ENCODE results near the gene FOXJ1. TPM values are rescaled to one million over a fixed set of nuclear protein-coding genes. Genes with fewer than 3 reads are reported as not detected.
A peak's percentile ranks its signal among the peaks of the same experiment; 100 is the strongest.

Gene FOXJ1
- total and polyA plus RNA-seq, 2 experiments from 2014 or later, result 1.1 to 1.6 TPM

- DNase-seq (ENCODE audit: low spot score), result no peak
- H3K9me3 ChIP-seq (ENCODE audit: low read depth), result no peaks in the 10 kb centered on the region
- no peak overlapping the region for H3K27ac ChIP-seq
- TF ChIP-seq EZH2 (IDR thresholded peaks at IDR 0.05; ENCODE audit: borderline replicate concordance) (no peak), EZH2phosphoT487 (IDR thresholded peaks at IDR 0.05; ENCODE audit: low read depth, severe bottlenecking, unreplicated experiment) (no peak)
- TF ChIP-seq, protein P1, sequence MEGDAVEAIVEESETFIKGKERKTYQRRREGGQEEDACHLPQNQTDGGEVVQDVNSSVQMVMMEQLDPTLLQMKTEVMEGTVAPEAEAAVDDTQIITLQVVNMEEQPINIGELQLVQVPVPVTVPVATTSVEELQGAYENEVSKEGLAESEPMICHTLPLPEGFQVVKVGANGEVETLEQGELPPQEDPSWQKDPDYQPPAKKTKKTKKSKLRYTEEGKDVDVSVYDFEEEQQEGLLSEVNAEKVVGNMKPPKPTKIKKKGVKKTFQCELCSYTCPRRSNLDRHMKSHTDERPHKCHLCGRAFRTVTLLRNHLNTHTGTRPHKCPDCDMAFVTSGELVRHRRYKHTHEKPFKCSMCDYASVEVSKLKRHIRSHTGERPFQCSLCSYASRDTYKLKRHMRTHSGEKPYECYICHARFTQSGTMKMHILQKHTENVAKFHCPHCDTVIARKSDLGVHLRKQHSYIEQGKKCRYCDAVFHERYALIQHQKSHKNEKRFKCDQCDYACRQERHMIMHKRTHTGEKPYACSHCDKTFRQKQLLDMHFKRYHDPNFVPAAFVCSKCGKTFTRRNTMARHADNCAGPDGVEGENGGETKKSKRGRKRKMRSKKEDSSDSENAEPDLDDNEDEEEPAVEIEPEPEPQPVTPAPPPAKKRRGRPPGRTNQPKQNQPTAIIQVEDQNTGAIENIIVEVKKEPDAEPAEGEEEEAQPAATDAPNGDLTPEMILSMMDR (IDR thresholded peaks at IDR 0.05; ENCODE audit: poor library complexity), result no peak
- no peaks in the 10 kb centered on the region for H4K20me1 ChIP-seq (ENCODE audit: insufficient read depth, poor library complexity, severe bottlenecking)
- H3K4me1 ChIP-seq (ENCODE audit: insufficient read depth), result peaks cover 3% of the 10 kb centered on the region
- H2AFZ ChIP-seq, result no peak overlapping the region
- no peaks in the 10 kb centered on the region for H3K27me3 ChIP-seq
- WGBS (ENCODE audit: low lambda C conversion rate, missing lambda C conversion rate), result 64% methylated on average over 5 of the region's 5 CpGs
- H3K36me3 ChIP-seq (replicated peaks; ENCODE audit: insufficient read depth, low read depth), result no peaks in the 10 kb centered on the region
- H3K79me2 ChIP-seq, result no peaks in the 10 kb centered on the region
- H3K4me3 ChIP-seq, result no peak overlapping the region
- H3K9me2 ChIP-seq (replicated peaks; ENCODE audit: insufficient read depth), result no peaks in the 10 kb centered on the region
- no peak overlapping the region for H3K4me2 ChIP-seq
Measured at GRCh38 chr17:76123191-76123499, 17.9 kb downstream of the FOXJ1 start.

GRCh38 chr17:76122431-76123190, 18.4 kb downstream of the FOXJ1 start:
- Histone ChIP-seq H3K4me2 (no peak overlapping the region), H3K9me3 (ENCODE audit: low read depth) (no peaks in the 10 kb centered on the region), H2AFZ (no peak overlapping the region), H3K27me3 (no peaks in the 10 kb centered on the region), H3K4me1 (ENCODE audit: insufficient read depth) (peaks cover 3% of the 10 kb centered on the region), H4K20me1 (ENCODE audit: insufficient read depth, poor library complexity, severe bottlenecking) (no peaks in the 10 kb centered on the region), H3K4me3 (no peak overlapping the region), H3K9me2 (replicated peaks; ENCODE audit: insufficient read depth) (no peaks in the 10 kb centered on the region), H3K79me2 (no peaks in the 10 kb centered on the region), H3K27ac (no peak overlapping the region), H3K36me3 (replicated peaks; ENCODE audit: insufficient read depth, low read depth) (no peaks in the 10 kb centered on the region)
- DNase-seq (ENCODE audit: low spot score), result no peak
- 82% methylated on average over 22 of the region's 24 CpGs for WGBS (ENCODE audit: low lambda C conversion rate, missing lambda C conversion rate)
- TF ChIP-seq, protein P1 (IDR thresholded peaks at IDR 0.05; ENCODE audit: poor library complexity), result no peak
- no peak for TF ChIP-seq EZH2 (IDR thresholded peaks at IDR 0.05; ENCODE audit: borderline replicate concordance)
- no peak for TF ChIP-seq EZH2phosphoT487 (IDR thresholded peaks at IDR 0.05; ENCODE audit: low read depth, severe bottlenecking, unreplicated experiment)

GRCh38 chr17:76121932-76122430, 19.1 kb downstream of the FOXJ1 start:
- WGBS (ENCODE audit: low lambda C conversion rate, missing lambda C conversion rate), result 74% methylated on average over 25 of the region's 42 CpGs
- Histone ChIP-seq H3K9me3 (ENCODE audit: low read depth) (no peaks in the 10 kb centered on the region), H3K4me3 (no peak overlapping the region), H3K79me2 (no peaks in the 10 kb centered on the region), H3K36me3 (replicated peaks; ENCODE audit: insufficient read depth, low read depth) (no peaks in the 10 kb centered on the region), H2AFZ (peak overlapping the region; percentile 60), H3K9me2 (replicated peaks; ENCODE audit: insufficient read depth) (no peaks in the 10 kb centered on the region), H3K4me1 (ENCODE audit: insufficient read depth) (peaks cover 3% of the 10 kb centered on the region), H3K4me2 (peak overlapping the region; percentile 69), H3K27ac (no peak overlapping the region), H3K27me3 (no peaks in the 10 kb centered on the region), H4K20me1 (ENCODE audit: insufficient read depth, poor library complexity, severe bottlenecking) (no peaks in the 10 kb centered on the region)
- no peak for DNase-seq (ENCODE audit: low spot score)
- TF ChIP-seq, protein P1 (IDR thresholded peaks at IDR 0.05; ENCODE audit: poor library complexity), result no peak
- TF ChIP-seq EZH2phosphoT487 (IDR thresholded peaks at IDR 0.05; ENCODE audit: low read depth, severe bottlenecking, unreplicated experiment), result no peak
- no peak for TF ChIP-seq EZH2 (IDR thresholded peaks at IDR 0.05; ENCODE audit: borderline replicate concordance)
